Kidney epithelial cell (primary cell): ENCODE data around the gene NAP1L1. TPM values are rescaled to one million over a fixed set of nuclear protein-coding genes. Genes with fewer than 3 reads are reported as not detected.

Experiments used
- DNase-seq: peaks from one replicate; pipeline ENCODE4 v3.0.0-alpha.2; 2010; ENCODE audit warnings: low read depth
- H3K27me3 ChIP-seq: 2 replicates; pipeline ENCODE4 v1.6.0; 2011; ENCODE audit warnings: low read length; ENCODE audit not compliant: control insufficient read depth, insufficient read depth
- H3K36me3 ChIP-seq: 2 replicates; pipeline ENCODE4 v1.5.1; 2011; ENCODE audit warnings: low read length; ENCODE audit not compliant: control insufficient read depth, insufficient read depth
- H3K4me3 ChIP-seq: 2 replicates; pipeline ENCODE4 v1.5.1; 2011; ENCODE audit warnings: low read depth, mild to moderate bottlenecking, control low read depth, low read length
- CTCF ChIP-seq: IDR thresholded peaks from 2 replicates; pipeline ENCODE4 v1.5.1; 2011; ENCODE audit warnings: mild to moderate bottlenecking, moderate library complexity, low read length, control low read depth, inconsistent platforms; ENCODE audit not compliant: insufficient read depth, poor library complexity, severe bottlenecking
- total RNA-seq: library from RNA; depleted of rRNA; stranded (reverse); fragments of >200 nt; gene quantifications from 2 replicates; pipeline ENCODE4 v1.2.3, GENCODE V29; 2015

The NAP1L1 gene
- total RNA-seq, 1 donor from 2014 or later, result 574 TPM

- no peak for DNase-seq
- Histone ChIP-seq H3K36me3 (peaks cover 3% of the 10 kb centered on the region), H3K4me3 (peak overlapping the region; percentile 99), H3K27me3 (no peaks in the 10 kb centered on the region)
- no peak for TF ChIP-seq CTCF
These were observed 54.0 kb downstream of the NAP1L1 start for GRCh38 chr12:76030341-76031080.

GRCh38 chr12:76029982-76030340, 54.5 kb downstream of the NAP1L1 start:
- peak overlapping the region; percentile 99 for H3K4me3 ChIP-seq
- no peaks in the 10 kb centered on the region for H3K27me3 ChIP-seq
- no peak for DNase-seq
- H3K36me3 ChIP-seq, result peaks cover 3% of the 10 kb centered on the region
- no peak for TF ChIP-seq CTCF

- DNase-seq, result no peak
- Histone ChIP-seq H3K4me3 (peak overlapping the region; percentile 99), H3K27me3 (no peaks in the 10 kb centered on the region), H3K36me3 (peaks cover 3% of the 10 kb centered on the region)
- TF ChIP-seq CTCF, result no peak
These were observed 55.8 kb downstream of the NAP1L1 start for GRCh38 chr12:76028571-76029277.

- DNase-seq, result no peak
- Histone ChIP-seq H3K36me3 (peaks cover 3% of the 10 kb centered on the region), H3K27me3 (no peaks in the 10 kb centered on the region), H3K4me3 (peak overlapping the region; percentile 15)
- no peak for TF ChIP-seq CTCF
These were observed 57.8 kb downstream of the NAP1L1 start for GRCh38 chr12:76026643-76027063.

- TF ChIP-seq CTCF, result no peak
- no peak for DNase-seq
- Histone ChIP-seq H3K27me3 (no peaks in the 10 kb centered on the region), H3K4me3 (no peak overlapping the region), H3K36me3 (peaks cover 3% of the 10 kb centered on the region)
These were observed 58.6 kb downstream of the NAP1L1 start for GRCh38 chr12:76025601-76026575.
